Liver (tissue), 9 donors: ENCODE results near the gene CCDC7. TPM values are rescaled to one million over a fixed set of nuclear protein-coding genes. Genes with fewer than 3 reads are reported as not detected.
"Not testable (repeated sequence)": the region's sequence is repeated elsewhere in the genome, so short reads cannot be mapped to it uniquely, and the experiment has no call there.

Source experiments
- DNase-seq: peaks from one replicate; pipeline ENCODE4 v3.0.0-alpha.2; 2017; ENCODE audit warnings: low spot score
- H3K27ac ChIP-seq, 2 donors: one replicate each; pipeline ENCODE4 v1.7.0; 2013; ENCODE audit warnings: inconsistent platforms in 2 of 2, low read length in 2 of 2, control low read depth in 1 of 2, low read depth in 1 of 2, mild to moderate bottlenecking in 1 of 2
- H3K27me3 ChIP-seq, 4 donors: one replicate each; pipeline versions ENCODE4 v1.6.1 to v1.7.0; 2013; ENCODE audit warnings: low read length in 3 of 4, inconsistent platforms in 1 of 4, mild to moderate bottlenecking in 1 of 4, moderate library complexity in 1 of 4; ENCODE audit not compliant: control insufficient read depth in 4 of 4, insufficient read depth in 4 of 4
- H3K36me3 ChIP-seq, 4 donors: one replicate each; pipeline versions ENCODE4 v1.6.1 to v1.7.0; 2013; ENCODE audit warnings: low read length in 3 of 4, mild to moderate bottlenecking in 3 of 4, low read depth in 1 of 4, moderate library complexity in 1 of 4; ENCODE audit not compliant: control insufficient read depth in 4 of 4, insufficient read depth in 3 of 4
- H3K4me1 ChIP-seq, 4 donors: one replicate each; pipeline versions ENCODE4 v1.6.1 to v1.7.0; 2013; ENCODE audit warnings: low read length in 3 of 4, mild to moderate bottlenecking in 3 of 4, moderate library complexity in 1 of 4; ENCODE audit not compliant: control insufficient read depth in 4 of 4, insufficient read depth in 4 of 4
- H3K4me3 ChIP-seq, 3 donors: one replicate each; pipeline versions ENCODE4 v1.6.1 to v1.7.0; 2013; ENCODE audit warnings: low read length in 3 of 3, control low read depth in 1 of 3, low read depth in 1 of 3, mild to moderate bottlenecking in 1 of 3
- H3K9ac ChIP-seq, 2 donors: one replicate each; pipeline ENCODE4 v1.7.0; 2013; ENCODE audit warnings: low read length in 2 of 2, mild to moderate bottlenecking in 2 of 2, moderate library complexity in 2 of 2, control low read depth in 1 of 2, low read depth in 1 of 2
- H3K9me3 ChIP-seq, 4 donors: one replicate each; pipeline versions ENCODE4 v1.6.1 to v1.7.0; 2013; ENCODE audit warnings: low read length in 3 of 4; ENCODE audit not compliant: control insufficient read depth in 4 of 4
- ATF3 ChIP-seq: IDR thresholded peaks from 2 replicates; pipeline ENCODE4 v1.6.1; 2016; ENCODE audit warnings: antibody characterized with exemption
- CTCF ChIP-seq: fragments of 150-350 bp; IDR thresholded peaks from 2 replicates; pipeline ENCODE4 v1.5.1; 2017; ENCODE audit warnings: improper control_type of control experiment, low read depth, low read length; ENCODE audit not compliant: missing input control
- FOXA1 ChIP-seq: IDR thresholded peaks from 2 replicates; pipeline ENCODE4 v1.6.1; 2016; ENCODE audit warnings: antibody characterized with exemption
- FOXA2 ChIP-seq: IDR thresholded peaks from 2 replicates; pipeline ENCODE4 v1.6.1; 2016; ENCODE audit warnings: antibody characterized with exemption
- HNF4A ChIP-seq, 2 donors: conservative IDR thresholded peaks; 2 replicates each; pipeline ENCODE4 v1.6.1; 2016; ENCODE audit warnings: antibody characterized with exemption in 2 of 2, mild to moderate bottlenecking in 2 of 2
- JUND ChIP-seq, 2 donors: IDR thresholded peaks; 2 replicates each; pipeline ENCODE4 v1.6.1; 2016; ENCODE audit warnings: antibody characterized with exemption in 2 of 2
- MAX ChIP-seq: IDR thresholded peaks from 2 replicates; pipeline ENCODE4 v1.6.1; 2016; ENCODE audit warnings: antibody characterized with exemption
- NR2F2 ChIP-seq: IDR thresholded peaks from 2 replicates; pipeline ENCODE4 v1.6.1; 2016; ENCODE audit warnings: antibody characterized with exemption
- REST ChIP-seq: IDR thresholded peaks from 2 replicates; pipeline ENCODE4 v1.6.1; 2016; ENCODE audit warnings: antibody characterized with exemption, mild to moderate bottlenecking
- RXRA ChIP-seq, 2 donors: IDR thresholded peaks; 2 replicates each; pipeline ENCODE4 v1.6.1; 2017 to 2018; ENCODE audit warnings: antibody characterized with exemption in 2 of 2, mild to moderate bottlenecking in 1 of 2
- SP1 ChIP-seq: IDR thresholded peaks from 2 replicates; pipeline ENCODE4 v1.6.1; 2018; ENCODE audit warnings: antibody characterized with exemption, mild to moderate bottlenecking
- TAF1 ChIP-seq: conservative IDR thresholded peaks from 2 replicates; pipeline ENCODE4 v1.6.1; 2016; ENCODE audit warnings: antibody characterized with exemption, mild to moderate bottlenecking
- YY1 ChIP-seq: IDR thresholded peaks from 2 replicates; pipeline ENCODE4 v1.6.1; 2016; ENCODE audit warnings: antibody characterized with exemption, mild to moderate bottlenecking
- ZBTB33 ChIP-seq: IDR thresholded peaks from 2 replicates; pipeline ENCODE4 v1.6.1; 2016; ENCODE audit warnings: antibody characterized with exemption
- WGBS: extraction: QIAGEN DNeasy Blood & Tissue Kit; methylation state at CpG from one replicate; pipeline ENCODE4 v1.1.7; 2013; 5-methylcytosine and 5-hydroxymethylcytosine counted together
- polyA plus RNA-seq, 2 donors: library from polyadenylated mRNA; stranded (reverse) in 1 of 2; unstranded in 1 of 2; fragments of 200-250 nt in 1 of 2; fragments of >200 nt in 1 of 2; fragmentation: Nextera tagmentation in 1 of 2; extraction: Ambion mirVana in 1 of 2; gene quantifications; one replicate each; pipeline versions ENCODE4 v1.2.1 to v1.2.3, GENCODE V29; 2013 to 2015
- total RNA-seq, 2 donors: library from RNA; depleted of rRNA; stranded (reverse); fragments of >200 nt; gene quantifications; one replicate each; pipeline ENCODE4 v1.2.3, GENCODE V29; 2014
- donor health status: healthy.
- donor health status: healthy.
- donor health status: healthy.
- donor health status: healthy.
- donor health status: healthy.

CCDC7 gene
- total and polyA plus RNA-seq, 4 donors, result 0.47 to 5.9 (median 3.2) TPM

GRCh38 chr10:32909970-32910369 is 464.0 kb downstream of the CCDC7 start:
- not testable (repeated sequence) for H3K27ac ChIP-seq, H3K9me3 ChIP-seq, H3K4me1 ChIP-seq, H3K27me3 ChIP-seq, H3K4me3 ChIP-seq, H3K9ac ChIP-seq, DNase-seq
- H3K36me3 ChIP-seq, result peaks cover 6 to 39% (median 34%) of the 10 kb centered on the region in 4 donors
- 97% methylated on average over 5 of the region's 7 CpGs for WGBS

- Histone ChIP-seq H3K9ac (no peak overlapping the region), H3K4me1 (no peaks in the 10 kb centered on the region), H3K9me3 (no peaks in the 10 kb centered on the region), H3K4me3 (no peak overlapping the region), H3K27ac (no peak overlapping the region), H3K36me3 (peaks cover 6 to 37% (median 32%) of the 10 kb centered on the region in 4 donors), H3K27me3 (no peaks in the 10 kb centered on the region)
- DNase-seq, result no peak
- TF ChIP-seq FOXA2 (no peak), SP1 (no peak), MAX (no peak), YY1 (no peak), ATF3 (no peak), ZBTB33 (no peak), HNF4A (conservative IDR thresholded peaks at IDR 0.05) (no peak), CTCF (no peak), TAF1 (no peak), RXRA (IDR thresholded peaks at IDR 0.05) (no peak), NR2F2 (no peak), JUND (IDR thresholded peaks at IDR 0.05) (no peak), FOXA1 (no peak), REST (no peak)
- WGBS, result 94% methylated on average over 11 of the region's 11 CpGs
Observed at GRCh38 chr10:32911285-32912016, 465.5 kb downstream of the CCDC7 start.

GRCh38 chr10:32917817-32918216 is 471.9 kb downstream of the CCDC7 start:
- H3K4me1 ChIP-seq, H3K27me3 ChIP-seq, H3K4me3 ChIP-seq, H3K27ac ChIP-seq, DNase-seq, H3K9me3 ChIP-seq, H3K9ac ChIP-seq: not testable (repeated sequence)
- 96% methylated on average over 4 of the region's 5 CpGs for WGBS
- peaks cover 2 to 45% (median 36%) of the 10 kb centered on the region in 4 donors for H3K36me3 ChIP-seq
